NCI-H128 (cell line): ENCODE results near the gene ARL15.
"Not testable (repeated sequence)": the region's sequence is repeated elsewhere in the genome, so short reads cannot be mapped to it uniquely, and the experiment has no call there.

Source experiments
- DNase-seq: peaks from one replicate; lab custom pipeline; 2025; ENCODE audit not compliant: unreplicated experiment; lab: John Stamatoyannopoulos, UW

Gene ARL15

GRCh38 chr5:54310433-54311175 lies at the start of gene ARL15:
Gene ARL15, minus strand, starts transcription at chr5:54310573.
- DNase-seq: peak; percentile 73

DNA sequence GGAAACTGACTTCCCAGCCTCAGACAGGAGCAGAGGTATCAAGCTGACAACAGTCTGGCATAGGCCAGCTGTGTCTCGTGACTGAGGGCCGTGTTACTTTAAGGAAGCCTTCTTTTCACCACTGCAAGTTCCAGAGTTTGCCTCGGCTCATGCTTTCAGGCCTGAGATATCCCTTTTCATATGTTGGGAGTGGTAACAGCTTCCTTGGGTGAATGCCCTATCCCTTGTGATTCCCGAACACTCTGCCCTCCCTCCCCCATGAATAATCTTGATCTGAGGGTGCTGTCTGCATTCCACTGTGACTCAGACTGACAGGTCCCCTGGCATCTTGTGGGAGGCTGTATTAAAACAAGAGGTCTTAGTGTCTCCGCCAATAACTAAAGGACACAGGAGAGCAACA lies 49.7 kb upstream of the ARL15 start:
- no peak for DNase-seq

- DNase-seq: no peak
These were observed 47.2 kb upstream of the ARL15 start for GRCh38 chr5:54357408-54358058.

DNA sequence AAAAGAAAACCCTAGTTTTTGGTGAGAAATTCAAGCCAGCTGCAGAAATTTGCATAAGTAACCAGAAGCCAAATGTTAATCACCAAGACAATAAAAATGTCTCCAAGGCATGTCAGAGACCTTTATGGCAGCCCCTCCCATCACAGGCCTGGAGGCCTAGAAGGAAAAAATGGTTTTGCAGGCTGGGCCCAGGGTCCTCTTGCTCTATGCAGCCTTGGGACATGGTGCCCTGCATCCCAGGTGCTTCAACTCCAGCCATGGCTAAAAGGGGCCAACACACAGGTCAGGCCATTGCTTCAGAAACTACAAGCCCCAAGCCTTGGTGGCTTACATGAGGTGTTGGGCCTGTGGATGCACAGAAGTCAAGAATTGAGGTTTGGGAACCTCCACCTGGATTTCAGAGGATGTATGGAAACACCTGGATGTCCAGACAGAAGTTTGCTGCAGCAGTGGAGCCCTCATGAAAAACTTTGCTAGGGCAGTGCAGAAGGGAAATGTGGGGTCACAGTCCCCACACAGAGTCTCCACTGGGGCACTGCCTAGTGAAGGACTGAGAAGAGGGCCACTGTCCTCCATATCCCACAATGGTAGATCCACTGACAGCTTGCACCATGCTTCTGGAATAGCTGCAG lies 43.7 kb upstream of the ARL15 start:
- DNase-seq: not testable (repeated sequence)

GRCh38 chr5:54352580-54352979 lies 42.2 kb upstream of the ARL15 start:
- not testable (repeated sequence) for DNase-seq

GRCh38 chr5:54347221-54347865 lies 37.0 kb upstream of the ARL15 start:
- DNase-seq: no peak

DNA sequence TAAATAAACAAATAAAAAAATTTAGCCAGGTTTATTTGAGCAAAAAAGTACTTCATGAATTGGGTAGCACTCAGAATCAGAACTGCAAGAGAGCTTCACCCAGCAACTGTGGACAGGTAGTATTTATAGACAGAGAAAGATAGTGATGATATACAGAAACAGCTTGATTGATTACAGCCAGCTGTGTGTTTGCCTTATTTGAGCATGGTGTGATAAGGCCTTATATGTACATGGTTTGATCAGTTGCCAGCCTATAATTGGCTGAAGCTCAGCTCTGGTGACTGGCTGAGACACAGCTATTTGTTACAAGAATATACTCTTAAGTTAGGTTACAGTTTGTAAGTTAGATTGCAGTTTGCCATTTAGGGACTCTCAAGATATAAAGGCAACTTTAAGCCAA lies 34.3 kb upstream of the ARL15 start:
- no peak for DNase-seq

DNA sequence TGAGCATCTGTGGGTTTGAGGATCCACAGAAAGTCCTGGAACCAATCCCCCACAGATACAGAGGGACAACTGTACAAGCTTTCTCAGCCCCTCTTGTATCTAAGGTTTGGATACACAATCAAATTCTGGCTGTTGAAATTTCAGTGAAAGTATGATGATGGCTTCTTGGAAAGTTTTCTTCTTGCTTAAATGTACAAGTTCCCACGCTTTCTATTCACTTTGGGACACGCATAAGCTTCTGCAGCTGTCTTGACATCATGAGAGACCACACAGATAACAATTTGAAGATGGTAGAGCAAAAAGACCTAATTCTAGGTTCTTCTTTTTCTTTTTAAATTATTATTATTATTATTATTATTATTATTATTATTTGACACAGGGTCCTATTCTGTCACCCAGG lies 31.6 kb upstream of the ARL15 start:
- DNase-seq: no peak

GRCh38 chr5:54337523-54337922 lies 27.1 kb upstream of the ARL15 start:
- DNase-seq: no peak

- no peak for DNase-seq
These were observed 22.3 kb upstream of the ARL15 start for GRCh38 chr5:54332720-54333119.

DNA sequence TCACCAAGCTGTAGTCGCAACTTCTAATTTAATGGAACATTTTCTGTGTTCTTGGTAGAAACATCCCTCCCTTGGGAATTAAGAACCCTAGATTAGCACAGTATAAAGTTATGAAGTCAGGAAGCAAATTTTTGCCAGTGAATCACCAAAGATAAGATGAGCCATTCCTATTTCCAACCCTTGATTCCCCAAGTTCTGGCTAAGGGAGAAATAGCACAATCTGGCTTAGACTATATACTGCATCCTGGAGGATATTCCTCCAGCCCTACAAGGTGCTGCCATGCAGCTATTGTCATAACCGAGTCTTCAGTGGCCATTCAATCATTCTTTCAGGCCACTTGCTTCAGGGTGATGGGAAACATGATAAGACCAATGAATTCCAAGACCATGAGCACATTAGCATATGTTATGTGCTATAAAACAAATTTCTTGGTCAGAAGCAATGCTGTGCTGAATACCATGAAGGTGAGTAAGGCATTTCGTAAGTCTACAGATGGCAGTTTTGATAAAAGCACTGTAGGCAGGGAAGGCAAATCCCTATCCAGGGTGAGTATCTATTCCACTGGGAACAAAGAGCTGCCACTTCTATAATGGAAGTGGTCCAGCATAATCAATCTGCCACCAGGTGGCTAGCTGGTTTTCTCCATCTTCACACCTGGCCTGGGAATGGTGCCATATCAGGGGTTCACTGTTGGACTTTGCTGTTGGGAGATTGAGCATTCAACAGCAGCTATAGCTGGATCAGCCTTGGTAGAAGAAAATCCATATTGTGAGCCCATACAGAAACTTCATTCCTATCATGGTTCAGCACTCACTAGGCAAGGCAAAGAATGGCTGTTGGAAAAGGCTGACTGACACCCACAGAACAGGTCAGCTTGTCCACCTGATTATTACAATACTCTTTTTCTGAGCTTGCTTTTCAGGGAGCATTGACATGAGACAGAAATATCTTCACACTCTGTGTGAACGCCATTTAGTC lies 19.6 kb upstream of the ARL15 start:
- DNase-seq: no peak

- DNase-seq: no peak
These were observed 16.4 kb upstream of the ARL15 start for GRCh38 chr5:54326662-54327270.

DNA sequence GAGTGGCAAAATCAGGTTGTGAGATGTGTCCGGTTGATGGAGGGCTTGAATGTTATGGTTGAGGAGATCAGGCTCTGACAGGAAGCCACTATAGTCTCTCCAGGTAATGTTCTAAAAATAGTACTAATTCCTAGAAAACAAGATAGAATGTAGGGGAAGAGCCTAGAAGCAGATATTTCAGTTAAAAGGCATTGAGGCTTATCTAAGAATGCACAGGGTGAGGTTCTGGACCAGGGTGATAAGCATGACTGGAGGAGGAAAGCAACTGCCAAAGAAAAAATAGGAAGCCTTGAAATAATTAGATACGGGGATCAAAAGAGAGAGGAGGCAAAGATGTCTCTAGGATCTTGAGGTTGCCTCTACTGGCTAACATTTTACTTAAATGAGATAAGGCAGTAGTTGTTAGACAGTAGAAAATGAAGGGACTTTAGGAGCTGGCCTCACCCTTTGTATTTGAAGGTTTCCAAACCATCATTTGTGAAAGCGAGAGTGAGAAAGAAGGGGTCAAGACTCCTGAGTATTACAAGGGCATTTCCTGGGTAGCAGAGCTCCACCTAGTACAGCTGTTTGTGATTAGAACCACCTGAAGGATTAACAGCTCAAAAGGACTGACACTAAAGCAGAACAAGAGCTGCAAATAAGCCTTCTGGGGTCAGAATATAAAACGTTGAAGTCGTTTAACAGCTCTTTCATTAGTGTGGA lies 15.4 kb upstream of the ARL15 start:
- no peak for DNase-seq

GRCh38 chr5:54325272-54325609 lies 14.9 kb upstream of the ARL15 start:
- DNase-seq: no peak

GRCh38 chr5:54324651-54325271 lies 14.4 kb upstream of the ARL15 start:
- no peak for DNase-seq

GRCh38 chr5:54323495-54323894 lies 13.1 kb upstream of the ARL15 start:
- DNase-seq: no peak

- no peak for DNase-seq
These were observed 9.9 kb upstream of the ARL15 start for GRCh38 chr5:54320256-54320655.

GRCh38 chr5:54317511-54318260 lies 7.3 kb upstream of the ARL15 start:
- DNase-seq: no peak
